ENCODE results near the gene MSI2.

- TF ChIP-seq CTCF (IDR thresholded peaks at IDR 0.05): no peak
- no peak for TF ChIP-seq POLR2AphosphoS5 (IDR thresholded peaks at IDR 0.05)
- TF ChIP-seq EP300 (IDR thresholded peaks at IDR 0.05): no peak
Observed at GRCh38 chr17:57451191-57451590, 194.9 kb downstream of the MSI2 start.

All from gastroesophageal sphincter (tissue), 3 donors.